Vagina (tissue), 2 donors: Measurements from ENCODE around the gene SOX1. TPM values are rescaled to one million over a fixed set of nuclear protein-coding genes. Genes with fewer than 3 reads are reported as not detected.
A peak's percentile ranks its signal among the peaks of the same experiment; 100 is the strongest.

Experiments used
- DNase-seq, 2 donors: peaks; one replicate each; pipeline ENCODE4 v3.0.0-alpha.2; 2017; ENCODE audit errors: extremely low spot score in 2 of 2
- H3K27ac ChIP-seq: fragments of 200-600 bp; sonication (generic); one replicate; pipeline ENCODE4 v1.5.1; 2019
- H3K27me3 ChIP-seq: fragments of 200-600 bp; sonication (generic); one replicate; pipeline ENCODE4 v1.5.1; 2019
- H3K36me3 ChIP-seq, 2 donors: fragments of 200-600 bp; sonication (generic); one replicate each; pipeline ENCODE4 v1.5.1; 2017 to 2019
- H3K4me1 ChIP-seq: fragments of 200-600 bp; sonication (generic); one replicate; pipeline ENCODE4 v1.5.1; 2019
- H3K4me3 ChIP-seq, 2 donors: fragments of 200-600 bp; sonication (generic); 1 replicate in 1 of 2; 2 replicates in 1 of 2; pipeline ENCODE4 v1.5.1; 2016 to 2019
- H3K9me3 ChIP-seq: fragments of 200-600 bp; sonication (generic); one replicate; pipeline ENCODE4 v1.5.1; 2019
- POLR2A ChIP-seq, 2 donors: fragments of 450-650 bp; IDR thresholded peaks; one replicate each; pipeline ENCODE4 v1.6.1; 2017; ENCODE audit warnings: antibody characterized with exemption in 2 of 2, mild to moderate bottlenecking in 2 of 2, moderate library complexity in 2 of 2
- POLR2AphosphoS5 ChIP-seq, 2 donors: sonication (generic); formaldehyde crosslinking; IDR thresholded peaks; one replicate each; pipeline ENCODE4 v1.9.0; 2017; ENCODE audit warnings: antibody characterized with exemption in 2 of 2, mild to moderate bottlenecking in 2 of 2, low read depth in 1 of 2; ENCODE audit not compliant: insufficient read depth in 1 of 2
- intact Hi-C: fragments of 100-400 bp; cut with DNase I; formaldehyde crosslinking; loops from one replicate; pipeline ENCODE4 v1.15.1; 2023
- total RNA-seq: library from RNA; depleted of rRNA; stranded (reverse); fragments of >200 nt; gene quantifications from one replicate; pipeline ENCODE4 v1.2.3, GENCODE V29; 2016
- TF ChIP-seq, protein P1 (sequence below), 3 experiments: fragments of 450-650 bp in 2 of 3; fragments of 200-600 bp in 1 of 3; sonication (generic) in 1 of 3; IDR thresholded peaks; one replicate each; pipeline ENCODE4 v1.5.1; 2017 to 2019; ENCODE audit warnings: antibody characterized with exemption in 3 of 3, mild to moderate bottlenecking in 2 of 3, moderate library complexity in 2 of 3

Gene SOX1
- total RNA-seq, 1 donor from 2014 or later = not detected

- Histone ChIP-seq H3K4me1 (no peaks in the 10 kb centered on the region), H3K9me3 (no peaks in the 10 kb centered on the region), H3K27ac (no peak overlapping the region), H3K4me3 (no peak overlapping the region), H3K36me3 (no peaks in the 10 kb centered on the region), H3K27me3 (peaks cover 6% of the 10 kb centered on the region)
- no peak for DNase-seq
- intact Hi-C loops = no loop called here
- TF ChIP-seq, protein P1, sequence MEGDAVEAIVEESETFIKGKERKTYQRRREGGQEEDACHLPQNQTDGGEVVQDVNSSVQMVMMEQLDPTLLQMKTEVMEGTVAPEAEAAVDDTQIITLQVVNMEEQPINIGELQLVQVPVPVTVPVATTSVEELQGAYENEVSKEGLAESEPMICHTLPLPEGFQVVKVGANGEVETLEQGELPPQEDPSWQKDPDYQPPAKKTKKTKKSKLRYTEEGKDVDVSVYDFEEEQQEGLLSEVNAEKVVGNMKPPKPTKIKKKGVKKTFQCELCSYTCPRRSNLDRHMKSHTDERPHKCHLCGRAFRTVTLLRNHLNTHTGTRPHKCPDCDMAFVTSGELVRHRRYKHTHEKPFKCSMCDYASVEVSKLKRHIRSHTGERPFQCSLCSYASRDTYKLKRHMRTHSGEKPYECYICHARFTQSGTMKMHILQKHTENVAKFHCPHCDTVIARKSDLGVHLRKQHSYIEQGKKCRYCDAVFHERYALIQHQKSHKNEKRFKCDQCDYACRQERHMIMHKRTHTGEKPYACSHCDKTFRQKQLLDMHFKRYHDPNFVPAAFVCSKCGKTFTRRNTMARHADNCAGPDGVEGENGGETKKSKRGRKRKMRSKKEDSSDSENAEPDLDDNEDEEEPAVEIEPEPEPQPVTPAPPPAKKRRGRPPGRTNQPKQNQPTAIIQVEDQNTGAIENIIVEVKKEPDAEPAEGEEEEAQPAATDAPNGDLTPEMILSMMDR (IDR thresholded peaks at IDR 0.05) = no peak
- no peak for TF ChIP-seq POLR2A (IDR thresholded peaks at IDR 0.05)
- no peak for TF ChIP-seq POLR2AphosphoS5 (IDR thresholded peaks at IDR 0.05; ENCODE audit: insufficient read depth in 1 of 2, low read depth in 1 of 2)
These were observed 38.9 kb downstream of the SOX1 start for GRCh38 chr13:112105892-112106291.

DNA sequence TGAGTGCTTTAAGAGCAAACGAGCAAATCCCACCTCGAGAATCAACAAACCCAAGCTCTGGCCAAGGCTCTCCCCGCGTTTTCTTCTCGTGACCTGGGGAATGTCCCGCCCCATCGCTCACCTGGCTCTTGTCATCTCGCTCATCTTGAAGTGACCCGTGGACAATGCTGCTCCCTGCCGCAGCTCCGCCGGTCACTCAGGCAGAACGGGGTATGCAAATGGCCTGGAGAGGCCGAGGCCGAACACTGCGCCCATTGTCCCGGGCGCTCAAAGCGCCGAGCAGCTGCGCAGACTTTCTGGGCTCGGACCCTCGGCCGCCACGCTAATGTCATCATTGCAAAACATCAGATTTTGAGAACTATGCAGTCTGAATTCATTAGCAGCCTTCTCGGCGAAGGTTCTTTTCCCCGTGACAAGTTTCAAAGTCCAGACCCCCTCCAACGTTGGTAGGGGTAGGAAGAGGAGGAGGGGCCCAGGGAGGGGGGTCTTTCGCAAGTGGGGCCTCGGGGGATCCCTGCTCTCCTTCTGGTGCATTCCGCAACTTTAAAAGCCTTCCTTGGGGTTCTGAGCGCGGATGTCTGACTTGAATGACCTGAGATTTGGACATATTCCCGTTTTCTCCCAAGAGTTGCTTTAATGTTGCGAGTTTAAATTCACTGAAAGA is 39.7 kb downstream of the SOX1 start:
- Histone ChIP-seq H3K4me1 (no peaks in the 10 kb centered on the region), H3K9me3 (no peaks in the 10 kb centered on the region), H3K27ac (no peak overlapping the region), H3K4me3 (no peak overlapping the region), H3K27me3 (peaks cover 6% of the 10 kb centered on the region), H3K36me3 (no peaks in the 10 kb centered on the region)
- intact Hi-C loops = no loop called here
- TF ChIP-seq, protein P1 (IDR thresholded peaks at IDR 0.05) = no peak
- TF ChIP-seq POLR2A (IDR thresholded peaks at IDR 0.05) (no peak), POLR2AphosphoS5 (IDR thresholded peaks at IDR 0.05; ENCODE audit: insufficient read depth in 1 of 2, low read depth in 1 of 2) (no peak)
- DNase-seq = no peak

- Histone ChIP-seq H3K4me1 (no peaks in the 10 kb centered on the region), H3K36me3 (no peaks in the 10 kb centered on the region), H3K9me3 (no peaks in the 10 kb centered on the region), H3K27me3 (peaks cover 6% of the 10 kb centered on the region), H3K4me3 (no peak overlapping the region), H3K27ac (no peak overlapping the region)
- intact Hi-C loops = no loop called here
- no peak for TF ChIP-seq POLR2AphosphoS5 (IDR thresholded peaks at IDR 0.05; ENCODE audit: insufficient read depth in 1 of 2, low read depth in 1 of 2)
- no peak for TF ChIP-seq POLR2A (IDR thresholded peaks at IDR 0.05)
- TF ChIP-seq, protein P1 (IDR thresholded peaks at IDR 0.05) = no peak
- DNase-seq = no peak
These were observed 40.3 kb downstream of the SOX1 start for GRCh38 chr13:112107289-112107688.

DNA sequence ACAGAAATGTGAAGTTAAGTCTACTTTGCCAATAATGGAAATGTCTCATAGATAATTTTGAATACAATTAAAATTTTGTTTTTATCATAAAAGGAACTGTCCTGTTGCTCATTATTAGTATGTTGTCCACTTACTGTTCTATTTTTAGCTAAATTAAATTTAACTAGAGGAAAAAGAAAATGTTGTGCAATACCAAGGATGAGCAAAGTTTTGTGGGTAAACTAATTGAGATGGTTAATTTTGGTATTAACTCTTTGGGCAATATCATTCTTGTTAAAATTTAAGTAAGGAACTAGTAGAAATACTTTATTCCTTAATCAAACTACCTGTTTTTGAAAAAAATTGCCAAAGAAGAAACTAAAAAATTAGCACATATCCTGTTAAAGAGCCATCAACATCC is 43.5 kb downstream of the SOX1 start:
- TF ChIP-seq POLR2AphosphoS5 (IDR thresholded peaks at IDR 0.05; ENCODE audit: insufficient read depth in 1 of 2, low read depth in 1 of 2) (no peak), POLR2A (IDR thresholded peaks at IDR 0.05) (no peak)
- TF ChIP-seq, protein P1 (IDR thresholded peaks at IDR 0.05) = no peak
- H3K27me3 ChIP-seq = peaks cover 6% of the 10 kb centered on the region
- intact Hi-C loops = no loop called here
- DNase-seq = no peak
- no peak overlapping the region for H3K27ac ChIP-seq
- no peaks in the 10 kb centered on the region for H3K4me1 ChIP-seq
- no peaks in the 10 kb centered on the region for H3K9me3 ChIP-seq
- no peak overlapping the region for H3K4me3 ChIP-seq
- H3K36me3 ChIP-seq = no peaks in the 10 kb centered on the region

- peaks cover 6% of the 10 kb centered on the region for H3K27me3 ChIP-seq
- H3K36me3 ChIP-seq = no peaks in the 10 kb centered on the region
- no peak overlapping the region for H3K27ac ChIP-seq
- no peaks in the 10 kb centered on the region for H3K9me3 ChIP-seq
- no peaks in the 10 kb centered on the region for H3K4me1 ChIP-seq
- TF ChIP-seq, protein P1 (IDR thresholded peaks at IDR 0.05) = no peak
- no peak for TF ChIP-seq POLR2AphosphoS5 (IDR thresholded peaks at IDR 0.05; ENCODE audit: insufficient read depth in 1 of 2, low read depth in 1 of 2)
- TF ChIP-seq POLR2A (IDR thresholded peaks at IDR 0.05) = no peak
- peak in 1 of 2 donors; percentile 6 for DNase-seq
- intact Hi-C loops = no loop called here
- H3K4me3 ChIP-seq = no peak overlapping the region
These were observed 44.4 kb downstream of the SOX1 start for GRCh38 chr13:112111239-112111857.
